Measurements from ENCODE around the gene PRDM2.

Gene PRDM2

GRCh38 chr1:13824626-13825025, 124.6 kb downstream of the PRDM2 start:
- TF ChIP-seq CTCF (IDR thresholded peaks at IDR 0.05; ENCODE audit: extremely low read depth, missing control alignments): no peak
- DNase-seq (ENCODE audit: low spot score): no peak

GRCh38 chr1:13825033-13825432, 125.0 kb downstream of the PRDM2 start:
- TF ChIP-seq CTCF (IDR thresholded peaks at IDR 0.05; ENCODE audit: extremely low read depth, missing control alignments): no peak
- DNase-seq (ENCODE audit: low spot score): no peak

GRCh38 chr1:13826009-13826408, 126.0 kb downstream of the PRDM2 start:
- no peak for TF ChIP-seq CTCF (IDR thresholded peaks at IDR 0.05; ENCODE audit: extremely low read depth, missing control alignments)
- no peak for DNase-seq (ENCODE audit: low spot score)

- no peak for TF ChIP-seq CTCF (IDR thresholded peaks at IDR 0.05; ENCODE audit: extremely low read depth, missing control alignments)
- no peak for DNase-seq (ENCODE audit: low spot score)
Measured at GRCh38 chr1:13826591-13826990, 126.6 kb downstream of the PRDM2 start.

- DNase-seq (ENCODE audit: low spot score): peak; percentile 79
- peak; percentile 38 for TF ChIP-seq CTCF (IDR thresholded peaks at IDR 0.05; ENCODE audit: extremely low read depth, missing control alignments)
Measured at GRCh38 chr1:13828454-13829151, 128.6 kb downstream of the PRDM2 start.

- TF ChIP-seq CTCF (IDR thresholded peaks at IDR 0.05; ENCODE audit: extremely low read depth, missing control alignments): no peak
- DNase-seq (ENCODE audit: low spot score): peak; percentile 12
Measured at GRCh38 chr1:13829152-13829769, 129.3 kb downstream of the PRDM2 start.

GRCh38 chr1:13830170-13830569, 130.2 kb downstream of the PRDM2 start:
- no peak for TF ChIP-seq CTCF (IDR thresholded peaks at IDR 0.05; ENCODE audit: extremely low read depth, missing control alignments)
- DNase-seq (ENCODE audit: low spot score): no peak
